ENCODE results near the gene TXK. TPM values are rescaled to one million over a fixed set of nuclear protein-coding genes. Genes with fewer than 3 reads are reported as not detected.

Gene TXK
- total RNA-seq, 1 experiment from 2014 or later: 1.7 TPM

GRCh38 chr4:48085821-48086589 is 48.0 kb downstream of the TXK start:
- DNase-seq (ENCODE audit: low read depth, low spot score) (no peak), ATAC-seq (no peak)
- Histone ChIP-seq H3K4me2 (ENCODE audit: low read length) (no peak overlapping the region), H3K4me3 (replicated peaks in 1 of 2; ENCODE audit: low read depth in 1 of 2, low read length in 2 of 2) (no peak overlapping the region), H3K36me3 (ENCODE audit: control insufficient read depth in 1 of 2, insufficient read depth in 2 of 2, low read length in 2 of 2) (no peaks in the 10 kb centered on the region), H2AFZ (ENCODE audit: low read depth, low read length, poor library complexity, severe bottlenecking) (no peak overlapping the region), H4K20me1 (ENCODE audit: insufficient read depth) (no peaks in the 10 kb centered on the region), H3K9me2 (ENCODE audit: insufficient read depth) (no peaks in the 10 kb centered on the region), H3K79me2 (ENCODE audit: insufficient read depth, low read length) (no peaks in the 10 kb centered on the region), H3K4me1 (ENCODE audit: control insufficient read depth in 1 of 2, insufficient read depth in 2 of 2, low read length in 2 of 2) (peaks cover 4 to 12% of the 10 kb centered on the region in 2 experiments), H3K27ac (ENCODE audit: low read depth, low read length) (no peak overlapping the region), H3K27me3 (ENCODE audit: insufficient read depth, low read length) (no peaks in the 10 kb centered on the region), H3K9ac (ENCODE audit: low read length) (no peak overlapping the region), H3K9me3 (ENCODE audit: control insufficient read depth in 1 of 2, insufficient read depth in 1 of 2, low read depth in 1 of 2, low read length in 2 of 2) (no peaks in the 10 kb centered on the region)
- POLR2A ChIA-PET: no interaction called here
- intact Hi-C loops (cut with micrococcal nuclease): loop anchor here (5.0 to 10.0 kb wide), 5 partner anchors 54 to 521 kb away; partner anchors contain the start of genes CNGA1 and NIPAL1
- no TSS peak for BruUV-seq (replicated peaks)
- CTCF ChIA-PET: interaction anchor here (1.9 kb wide), 1 partner anchor 82 kb away, joined by 10 read pairs; no protein-coding TSS in a partner anchor
- TF ChIP-seq YY1 (IDR thresholded peaks at IDR 0.05; ENCODE audit: extremely low read depth, insufficient replicate concordance, low read depth, low read length) (no peak), ATF3 (IDR thresholded peaks at IDR 0.05) (no peak), ELF1 (IDR thresholded peaks at IDR 0.05; ENCODE audit: borderline replicate concordance, low read depth) (no peak), SRF (IDR thresholded peaks at IDR 0.05; ENCODE audit: low read depth) (no peak), CEBPB (IDR thresholded peaks at IDR 0.05; ENCODE audit: low read depth) (no peak), POLR2A (IDR thresholded peaks at IDR 0.05; ENCODE audit: borderline replicate concordance, extremely low read depth, insufficient read depth, insufficient read length) (no peak), POLR2AphosphoS5 (IDR thresholded peaks at IDR 0.05; ENCODE audit: low read depth, low read length) (no peak), FOSL1 (IDR thresholded peaks at IDR 0.05; ENCODE audit: low read depth) (no peak), ZFX (IDR thresholded peaks at IDR 0.05) (no peak), EZH2 (IDR thresholded peaks at IDR 0.05) (no peak), ZNF274 (IDR thresholded peaks at IDR 0.05; ENCODE audit: low read depth, low read length) (no peak), RAD21 (IDR thresholded peaks at IDR 0.05; ENCODE audit: low read depth) (no peak), CBX3 (IDR thresholded peaks at IDR 0.05; ENCODE audit: low read depth) (no peak), EZH2phosphoT487 (IDR thresholded peaks at IDR 0.05; ENCODE audit: borderline replicate concordance) (no peak), SIN3A (IDR thresholded peaks at IDR 0.05; ENCODE audit: low read depth) (no peak)
- TF ChIP-seq, protein P1, sequence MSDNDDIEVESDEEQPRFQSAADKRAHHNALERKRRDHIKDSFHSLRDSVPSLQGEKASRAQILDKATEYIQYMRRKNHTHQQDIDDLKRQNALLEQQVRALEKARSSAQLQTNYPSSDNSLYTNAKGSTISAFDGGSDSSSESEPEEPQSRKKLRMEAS (IDR thresholded peaks at IDR 0.05): no peak
- TF ChIP-seq, protein P2, sequence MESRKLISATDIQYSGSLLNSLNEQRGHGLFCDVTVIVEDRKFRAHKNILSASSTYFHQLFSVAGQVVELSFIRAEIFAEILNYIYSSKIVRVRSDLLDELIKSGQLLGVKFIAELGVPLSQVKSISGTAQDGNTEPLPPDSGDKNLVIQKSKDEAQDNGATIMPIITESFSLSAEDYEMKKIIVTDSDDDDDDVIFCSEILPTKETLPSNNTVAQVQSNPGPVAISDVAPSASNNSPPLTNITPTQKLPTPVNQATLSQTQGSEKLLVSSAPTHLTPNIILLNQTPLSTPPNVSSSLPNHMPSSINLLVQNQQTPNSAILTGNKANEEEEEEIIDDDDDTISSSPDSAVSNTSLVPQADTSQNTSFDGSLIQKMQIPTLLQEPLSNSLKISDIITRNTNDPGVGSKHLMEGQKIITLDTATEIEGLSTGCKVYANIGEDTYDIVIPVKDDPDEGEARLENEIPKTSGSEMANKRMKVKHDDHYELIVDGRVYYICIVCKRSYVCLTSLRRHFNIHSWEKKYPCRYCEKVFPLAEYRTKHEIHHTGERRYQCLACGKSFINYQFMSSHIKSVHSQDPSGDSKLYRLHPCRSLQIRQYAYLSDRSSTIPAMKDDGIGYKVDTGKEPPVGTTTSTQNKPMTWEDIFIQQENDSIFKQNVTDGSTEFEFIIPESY (IDR thresholded peaks at IDR 0.05; ENCODE audit: extremely low read depth, insufficient replicate concordance, low read length): no peak
- TF ChIP-seq, protein P3, sequence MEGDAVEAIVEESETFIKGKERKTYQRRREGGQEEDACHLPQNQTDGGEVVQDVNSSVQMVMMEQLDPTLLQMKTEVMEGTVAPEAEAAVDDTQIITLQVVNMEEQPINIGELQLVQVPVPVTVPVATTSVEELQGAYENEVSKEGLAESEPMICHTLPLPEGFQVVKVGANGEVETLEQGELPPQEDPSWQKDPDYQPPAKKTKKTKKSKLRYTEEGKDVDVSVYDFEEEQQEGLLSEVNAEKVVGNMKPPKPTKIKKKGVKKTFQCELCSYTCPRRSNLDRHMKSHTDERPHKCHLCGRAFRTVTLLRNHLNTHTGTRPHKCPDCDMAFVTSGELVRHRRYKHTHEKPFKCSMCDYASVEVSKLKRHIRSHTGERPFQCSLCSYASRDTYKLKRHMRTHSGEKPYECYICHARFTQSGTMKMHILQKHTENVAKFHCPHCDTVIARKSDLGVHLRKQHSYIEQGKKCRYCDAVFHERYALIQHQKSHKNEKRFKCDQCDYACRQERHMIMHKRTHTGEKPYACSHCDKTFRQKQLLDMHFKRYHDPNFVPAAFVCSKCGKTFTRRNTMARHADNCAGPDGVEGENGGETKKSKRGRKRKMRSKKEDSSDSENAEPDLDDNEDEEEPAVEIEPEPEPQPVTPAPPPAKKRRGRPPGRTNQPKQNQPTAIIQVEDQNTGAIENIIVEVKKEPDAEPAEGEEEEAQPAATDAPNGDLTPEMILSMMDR (IDR thresholded peaks at IDR 0.05 in 2 of 3, conservative IDR thresholded peaks at IDR 0.05 in 1 of 3; ENCODE audit: borderline replicate concordance in 1 of 3, insufficient read depth in 1 of 3, low read depth in 2 of 3, low read length in 2 of 3): no peak
- RAD21 ChIA-PET (ENCODE audit: low non-redundant PET in 1 of 2, low total read pairs in 2 of 2, uncharacterized antibody in 2 of 2, unreplicated experiment in 2 of 2): interaction anchor here in 1 of 2 experiments (0.6 kb wide), 1 partner anchor 75 kb away, joined by 3 read pairs; no protein-coding TSS in a partner anchor

Data from HCT116 (cell line).